ENCODE results near the gene FILIP1L.

Gene FILIP1L

GRCh38 chr3:100087198-100087597 lies 27.1 kb downstream of the FILIP1L start:
- Histone ChIP-seq H3K27me3 (ENCODE audit: control insufficient read depth, insufficient read depth, low read length, poor library complexity, severe bottlenecking) (no peaks in the 10 kb centered on the region), H3K27ac (ENCODE audit: insufficient read depth, low read depth, low read length, poor library complexity, severe bottlenecking) (peak overlapping the region; percentile 83), H3K36me3 (ENCODE audit: control insufficient read depth, insufficient read depth, low read length) (no peaks in the 10 kb centered on the region), H3K4me3 (ENCODE audit: insufficient read depth, low read depth, low read length) (no peak overlapping the region), H3K4me1 (ENCODE audit: control insufficient read depth, insufficient read depth, low read length) (peaks cover 20% of the 10 kb centered on the region), H3K9me3 (ENCODE audit: control insufficient read depth, low read length) (no peaks in the 10 kb centered on the region)

- 80 to 91% methylated on average over 1 of the region's 1 CpG for WGBS, 2 experiments
- no peaks in the 10 kb centered on the region for H3K36me3 ChIP-seq (ENCODE audit: control insufficient read depth, insufficient read depth, low read length)
- H3K4me1 ChIP-seq (ENCODE audit: control insufficient read depth, insufficient read depth, low read length), result peaks cover 20% of the 10 kb centered on the region
- H3K27ac ChIP-seq (ENCODE audit: insufficient read depth, low read depth, low read length, poor library complexity, severe bottlenecking), result peak overlapping the region; percentile 83
- no peaks in the 10 kb centered on the region for H3K9me3 ChIP-seq (ENCODE audit: control insufficient read depth, low read length)
- H3K4me3 ChIP-seq (ENCODE audit: insufficient read depth, low read depth, low read length), result no peak overlapping the region
- no peaks in the 10 kb centered on the region for H3K27me3 ChIP-seq (ENCODE audit: control insufficient read depth, insufficient read depth, low read length, poor library complexity, severe bottlenecking)
Measured at GRCh38 chr3:100086401-100086800, 27.9 kb downstream of the FILIP1L start.

- Histone ChIP-seq H3K4me1 (ENCODE audit: control insufficient read depth, insufficient read depth, low read length) (peaks cover 12% of the 10 kb centered on the region), H3K36me3 (ENCODE audit: control insufficient read depth, insufficient read depth, low read length) (no peaks in the 10 kb centered on the region), H3K27ac (ENCODE audit: insufficient read depth, low read depth, low read length, poor library complexity, severe bottlenecking) (no peak overlapping the region), H3K27me3 (ENCODE audit: control insufficient read depth, insufficient read depth, low read length, poor library complexity, severe bottlenecking) (no peaks in the 10 kb centered on the region), H3K9me3 (ENCODE audit: control insufficient read depth, low read length) (no peaks in the 10 kb centered on the region), H3K4me3 (ENCODE audit: insufficient read depth, low read depth, low read length) (no peak overlapping the region)
- 95 to 98% methylated on average over 6 to 7 of the region's 7 CpGs for WGBS, 2 experiments
Measured at GRCh38 chr3:100084100-100084806, 30.0 kb downstream of the FILIP1L start.

GRCh38 chr3:100083209-100083608 lies 31.1 kb downstream of the FILIP1L start:
- H3K36me3 ChIP-seq (ENCODE audit: control insufficient read depth, insufficient read depth, low read length), result no peaks in the 10 kb centered on the region
- 94 to 99% methylated on average over 6 of the region's 6 CpGs for WGBS, 2 experiments
- H3K27ac ChIP-seq (ENCODE audit: insufficient read depth, low read depth, low read length, poor library complexity, severe bottlenecking), result no peak overlapping the region
- peaks cover 8% of the 10 kb centered on the region for H3K4me1 ChIP-seq (ENCODE audit: control insufficient read depth, insufficient read depth, low read length)
- no peaks in the 10 kb centered on the region for H3K27me3 ChIP-seq (ENCODE audit: control insufficient read depth, insufficient read depth, low read length, poor library complexity, severe bottlenecking)
- H3K4me3 ChIP-seq (ENCODE audit: insufficient read depth, low read depth, low read length), result no peak overlapping the region
- no peaks in the 10 kb centered on the region for H3K9me3 ChIP-seq (ENCODE audit: control insufficient read depth, low read length)

GRCh38 chr3:100082714-100083113 lies 31.6 kb downstream of the FILIP1L start:
- Histone ChIP-seq H3K9me3 (ENCODE audit: control insufficient read depth, low read length) (no peaks in the 10 kb centered on the region), H3K27ac (ENCODE audit: insufficient read depth, low read depth, low read length, poor library complexity, severe bottlenecking) (no peak overlapping the region), H3K27me3 (ENCODE audit: control insufficient read depth, insufficient read depth, low read length, poor library complexity, severe bottlenecking) (no peaks in the 10 kb centered on the region), H3K4me1 (ENCODE audit: control insufficient read depth, insufficient read depth, low read length) (peaks cover 8% of the 10 kb centered on the region), H3K4me3 (ENCODE audit: insufficient read depth, low read depth, low read length) (no peak overlapping the region), H3K36me3 (ENCODE audit: control insufficient read depth, insufficient read depth, low read length) (no peaks in the 10 kb centered on the region)
- WGBS, 2 experiments, result 100% methylated on average over 1 of the region's 1 CpG

GRCh38 chr3:100081986-100082692 lies 32.2 kb downstream of the FILIP1L start:
- no peak overlapping the region for H3K27ac ChIP-seq (ENCODE audit: insufficient read depth, low read depth, low read length, poor library complexity, severe bottlenecking)
- no peaks in the 10 kb centered on the region for H3K27me3 ChIP-seq (ENCODE audit: control insufficient read depth, insufficient read depth, low read length, poor library complexity, severe bottlenecking)
- H3K4me1 ChIP-seq (ENCODE audit: control insufficient read depth, insufficient read depth, low read length), result peaks cover 8% of the 10 kb centered on the region
- no peaks in the 10 kb centered on the region for H3K36me3 ChIP-seq (ENCODE audit: control insufficient read depth, insufficient read depth, low read length)
- 84 to 97% methylated on average over 2 of the region's 2 CpGs for WGBS, 2 experiments
- H3K4me3 ChIP-seq (ENCODE audit: insufficient read depth, low read depth, low read length), result no peak overlapping the region
- no peaks in the 10 kb centered on the region for H3K9me3 ChIP-seq (ENCODE audit: control insufficient read depth, low read length)

- no peak overlapping the region for H3K27ac ChIP-seq (ENCODE audit: insufficient read depth, low read depth, low read length, poor library complexity, severe bottlenecking)
- no peaks in the 10 kb centered on the region for H3K9me3 ChIP-seq (ENCODE audit: control insufficient read depth, low read length)
- no peak overlapping the region for H3K4me3 ChIP-seq (ENCODE audit: insufficient read depth, low read depth, low read length)
- no peaks in the 10 kb centered on the region for H3K36me3 ChIP-seq (ENCODE audit: control insufficient read depth, insufficient read depth, low read length)
- peaks cover under 1% of the 10 kb centered on the region for H3K4me1 ChIP-seq (ENCODE audit: control insufficient read depth, insufficient read depth, low read length)
- 84 to 94% methylated on average over 1 of the region's 1 CpG for WGBS, 2 experiments
- H3K27me3 ChIP-seq (ENCODE audit: control insufficient read depth, insufficient read depth, low read length, poor library complexity, severe bottlenecking), result no peaks in the 10 kb centered on the region
Measured at GRCh38 chr3:100081311-100081710, 33.0 kb downstream of the FILIP1L start.

GRCh38 chr3:100080573-100080972 lies 33.7 kb downstream of the FILIP1L start:
- Histone ChIP-seq H3K9me3 (ENCODE audit: control insufficient read depth, low read length) (no peaks in the 10 kb centered on the region), H3K4me3 (ENCODE audit: insufficient read depth, low read depth, low read length) (no peak overlapping the region), H3K27ac (ENCODE audit: insufficient read depth, low read depth, low read length, poor library complexity, severe bottlenecking) (no peak overlapping the region), H3K4me1 (ENCODE audit: control insufficient read depth, insufficient read depth, low read length) (no peaks in the 10 kb centered on the region), H3K36me3 (ENCODE audit: control insufficient read depth, insufficient read depth, low read length) (no peaks in the 10 kb centered on the region), H3K27me3 (ENCODE audit: control insufficient read depth, insufficient read depth, low read length, poor library complexity, severe bottlenecking) (no peaks in the 10 kb centered on the region)
- 95 to 97% methylated on average over 2 of the region's 2 CpGs for WGBS, 2 experiments

- H3K9me3 ChIP-seq (ENCODE audit: control insufficient read depth, low read length), result no peaks in the 10 kb centered on the region
- no peaks in the 10 kb centered on the region for H3K36me3 ChIP-seq (ENCODE audit: control insufficient read depth, insufficient read depth, low read length)
- WGBS, 2 experiments, result 100% methylated on average over 1 of the region's 1 CpG; no CpG with 5 or more reads in 1 of the 2 experiments
- H3K4me3 ChIP-seq (ENCODE audit: insufficient read depth, low read depth, low read length), result no peak overlapping the region
- no peaks in the 10 kb centered on the region for H3K4me1 ChIP-seq (ENCODE audit: control insufficient read depth, insufficient read depth, low read length)
- H3K27me3 ChIP-seq (ENCODE audit: control insufficient read depth, insufficient read depth, low read length, poor library complexity, severe bottlenecking), result no peaks in the 10 kb centered on the region
- H3K27ac ChIP-seq (ENCODE audit: insufficient read depth, low read depth, low read length, poor library complexity, severe bottlenecking), result no peak overlapping the region
Measured at GRCh38 chr3:100079328-100079727, 35.0 kb downstream of the FILIP1L start.

- Histone ChIP-seq H3K9me3 (ENCODE audit: control insufficient read depth, low read length) (no peaks in the 10 kb centered on the region), H3K4me3 (ENCODE audit: insufficient read depth, low read depth, low read length) (no peak overlapping the region), H3K4me1 (ENCODE audit: control insufficient read depth, insufficient read depth, low read length) (peaks cover 7% of the 10 kb centered on the region), H3K27ac (ENCODE audit: insufficient read depth, low read depth, low read length, poor library complexity, severe bottlenecking) (no peak overlapping the region), H3K36me3 (ENCODE audit: control insufficient read depth, insufficient read depth, low read length) (no peaks in the 10 kb centered on the region), H3K27me3 (ENCODE audit: control insufficient read depth, insufficient read depth, low read length, poor library complexity, severe bottlenecking) (no peaks in the 10 kb centered on the region)
- WGBS, 2 experiments, result 92 to 93% methylated on average over 7 of the region's 7 CpGs
Measured at GRCh38 chr3:100076731-100077529, 37.4 kb downstream of the FILIP1L start.

Measured in ectodermal cell (in vitro differentiated cells).